GM12878 (cell line): ENCODE measurements around the gene RTN4RL1. TPM values are rescaled to one million over a fixed set of nuclear protein-coding genes. Genes with fewer than 3 reads are reported as not detected.
A peak's percentile ranks its signal among the peaks of the same experiment; 100 is the strongest.

Experiments
- ATAC-seq: fragments of 200-7000 bp; cut with Tn5 transposase; 3 replicates; pipeline ENCODE4 v1.9.1; 2020; ENCODE audit warnings: mild to moderate bottlenecking, moderate library complexity
- BruUV-seq: library from RNA; stranded (reverse); fragments of 400-500 nt; replicated peaks from 2 replicates; lab custom pipeline; 2021; lab: Mats Ljungman, UMichigan
- CTCF ChIA-PET: fragments of 300-600 bp; sonication (Branson Sonifier 250); formaldehyde crosslinking; extraction: SDS; loops from one replicate; lab custom pipeline; 2021; ENCODE audit warnings: inconsistent platforms; lab: Yijun Ruan, JAX
- POLR2A ChIA-PET: fragments of 350-600 bp; formaldehyde crosslinking; extraction: SDS; loops from one replicate; lab custom pipeline; 2021; ENCODE audit warnings: inconsistent platforms; lab: Charles Lee
- RAD21 ChIA-PET: fragments of 300-600 bp; sonication (Branson Sonifier 250); formaldehyde crosslinking; loops from one replicate; lab custom pipeline; 2023; ENCODE audit warnings: antibody characterized with exemption; ENCODE audit not compliant: unreplicated experiment; lab: Charles Lee
- SMC1A ChIA-PET: fragments of 300-600 bp; sonication (Branson Sonifier 250); formaldehyde crosslinking; loops from one replicate; lab custom pipeline; 2023; ENCODE audit not compliant: unreplicated experiment, uncharacterized antibody; lab: Charles Lee
- DNase-seq: peaks from one replicate; pipeline ENCODE4 v3.0.0-alpha.2; 2011; ENCODE audit warnings: low read depth, low spot score
- FAIRE-seq: peaks from 3 replicates; lab custom pipeline; 2011; peaks lifted over from hg19 to GRCh38; lab: Jason Lieb, UNC
- H2AFZ ChIP-seq: 2 replicates; pipeline ENCODE4 v1.6.0; 2011; ENCODE audit warnings: low read depth, low read length, control low read depth; ENCODE audit not compliant: control insufficient read depth
- H3K27ac ChIP-seq: 2 replicates; pipeline ENCODE4 v1.5.1; 2011; ENCODE audit warnings: control low read depth; ENCODE audit not compliant: control insufficient read depth, insufficient read depth
- H3K27me3 ChIP-seq, 2 experiments: replicated peaks in 1 of 2; 2 replicates each; pipeline versions ENCODE4 v1.6.0 to v1.6.1; 2011; ENCODE audit warnings: low read length in 1 of 2; ENCODE audit not compliant: control insufficient read depth in 2 of 2, insufficient read depth in 2 of 2
- H3K36me3 ChIP-seq, 2 experiments: 2 replicates each; pipeline ENCODE4 v1.5.1; 2011; ENCODE audit warnings: low read length in 1 of 2; ENCODE audit not compliant: control insufficient read depth in 2 of 2, insufficient read depth in 2 of 2
- H3K4me1 ChIP-seq: 2 replicates; pipeline ENCODE4 v1.6.1; 2011; ENCODE audit warnings: mild to moderate bottlenecking, low read length, moderate library complexity, mixed read lengths; ENCODE audit not compliant: control insufficient read depth, insufficient read depth
- H3K4me2 ChIP-seq: 2 replicates; pipeline ENCODE4 v1.6.0; 2011; ENCODE audit warnings: control low read depth; ENCODE audit not compliant: control insufficient read depth, insufficient read depth
- H3K4me3 ChIP-seq: fragments of 200-600 bp; sonication (generic); 2 replicates; pipeline ENCODE4 v1.5.1; 2016
- H3K79me2 ChIP-seq: 2 replicates; pipeline ENCODE4 v1.6.0; 2011; ENCODE audit warnings: low read length; ENCODE audit not compliant: control insufficient read depth, insufficient read depth
- H3K9ac ChIP-seq: 2 replicates; pipeline ENCODE4 v1.8.0; 2011; ENCODE audit warnings: low read length, control low read depth, mixed read lengths; ENCODE audit not compliant: control insufficient read depth, insufficient read depth
- H3K9me3 ChIP-seq: replicated peaks from 3 replicates; pipeline ENCODE4 v1.5.1; 2011; ENCODE audit warnings: mild to moderate bottlenecking, low read length; ENCODE audit not compliant: control insufficient read depth, insufficient read depth
- H4K20me1 ChIP-seq: 2 replicates; pipeline ENCODE4 v1.6.0; 2011; ENCODE audit not compliant: control insufficient read depth, insufficient read depth
- BRCA1 ChIP-seq: IDR thresholded peaks from 2 replicates; pipeline ENCODE4 v1.6.1; 2011; ENCODE audit warnings: low read depth, low read length, improper control_type of control experiment
- CHD2 ChIP-seq: IDR thresholded peaks from 2 replicates; pipeline ENCODE4 v1.6.1; 2011; ENCODE audit warnings: low read depth, low read length, improper control_type of control experiment, borderline replicate concordance
- HDGF ChIP-seq: fragments of 450-650 bp; IDR thresholded peaks from 2 replicates; pipeline ENCODE4 v1.6.1; 2016; ENCODE audit warnings: antibody characterized with exemption
- JUNB ChIP-seq: IDR thresholded peaks from 2 replicates; pipeline ENCODE4 v1.6.1; 2016; ENCODE audit warnings: antibody characterized with exemption, mild to moderate bottlenecking
- KLF5 ChIP-seq: fragments of 450-650 bp; IDR thresholded peaks from 2 replicates; pipeline ENCODE4 v1.6.1; 2014; ENCODE audit warnings: mild to moderate bottlenecking; ENCODE audit not compliant: partially characterized antibody
- NFYB ChIP-seq: IDR thresholded peaks from 2 replicates; pipeline ENCODE4 v1.6.1; 2011; ENCODE audit warnings: low read depth, mild to moderate bottlenecking, low read length, improper control_type of control experiment, moderate library complexity; ENCODE audit not compliant: insufficient read depth
- NR2C2 ChIP-seq: IDR thresholded peaks from 2 replicates; pipeline ENCODE4 v1.6.1; 2011; ENCODE audit warnings: borderline replicate concordance, low read depth; ENCODE audit not compliant: control insufficient read depth, insufficient read length
- NR2F1 ChIP-seq: fragments of 450-650 bp; conservative IDR thresholded peaks from 2 replicates; pipeline ENCODE4 v1.6.1; 2017; ENCODE audit warnings: mild to moderate bottlenecking
- POLR2AphosphoS5 ChIP-seq: IDR thresholded peaks from 2 replicates; pipeline ENCODE4 v1.6.1; 2011; ENCODE audit warnings: mild to moderate bottlenecking, low read length, inconsistent platforms
- RAD21 ChIP-seq: IDR thresholded peaks from 2 replicates; pipeline ENCODE4 v1.6.1; 2011; ENCODE audit warnings: mild to moderate bottlenecking, low read depth, low read length, moderate library complexity; ENCODE audit not compliant: insufficient read depth
- SP1 ChIP-seq: IDR thresholded peaks from one replicate; pipeline ENCODE4 v1.6.1; 2011; ENCODE audit warnings: low read depth, low read length
- SUPT20H ChIP-seq: IDR thresholded peaks from 2 replicates; pipeline ENCODE4 v1.6.1; 2011; ENCODE audit warnings: low read depth, mild to moderate bottlenecking, low read length, moderate library complexity, borderline replicate concordance; ENCODE audit not compliant: control insufficient read depth
- WGBS: methylation state at CpG from one replicate; pipeline ENCODE4 v1.1.6; 2016; ENCODE audit warnings: low lambda C conversion rate; ENCODE audit not compliant: insufficient replicate concordance, insufficient coverage; ENCODE audit errors: missing lambda C conversion rate; 5-methylcytosine and 5-hydroxymethylcytosine counted together
- in situ Hi-C: fragments of 300-500 bp; cut with MboI; formaldehyde crosslinking; loops from 9 replicates; pipeline ENCODE4 v1.14.3; 2018; ENCODE audit warnings: mixed read lengths
- intact Hi-C: fragments of 100-400 bp; cut with micrococcal nuclease; formaldehyde crosslinking; loops from one replicate; pipeline ENCODE4 v1.14.2; 2022; ENCODE audit not compliant: unreplicated experiment
- polyA plus RNA-seq, 11 experiments: library from polyadenylated mRNA; depleted of rRNA in 4 of 11; unstranded in 6 of 11; stranded (reverse) in 5 of 11; fragments of >200 nt; fragmentation: Nextera tagmentation in 4 of 11; fragmentation: Illumina TruSeq in 1 of 11; extraction: Ambion mirVana in 4 of 11; extraction: Trizol in 1 of 11; gene quantifications; 1 replicate in 1 of 11; 2 replicates in 10 of 11; pipeline versions ENCODE4 v1.2.1 to v1.2.3, GENCODE V29; 2011 to 2016; ENCODE audit warnings: inconsistent platforms in 2 of 11, missing spikeins in 2 of 11, low read depth in 1 of 11
- total RNA-seq, 4 experiments: library from RNA; depleted of rRNA in 3 of 4; stranded (reverse); fragments of >200 nt in 3 of 4; fragmentation: Illumina TruSeq in 1 of 4; extraction: Trizol in 1 of 4; gene quantifications; 2 replicates each; pipeline versions ENCODE4 v1.2.1 to v1.2.3, GENCODE V29; 2013 to 2021
- TF ChIP-seq, protein P1 (sequence below): fragments of 150-350 bp; IDR thresholded peaks from 2 replicates; pipeline ENCODE4 v1.6.1; 2014; ENCODE audit warnings: mild to moderate bottlenecking, low read depth, low read length
- TF ChIP-seq, protein P2 (sequence below): IDR thresholded peaks from 2 replicates; pipeline ENCODE4 v1.6.1; 2012; ENCODE audit warnings: mild to moderate bottlenecking, low read depth, low read length
- TF ChIP-seq, protein P3 (sequence below): IDR thresholded peaks from 2 replicates; pipeline ENCODE4 v1.6.1; 2011; ENCODE audit warnings: borderline replicate concordance, low read depth, mild to moderate bottlenecking, moderate library complexity, mixed read lengths, low read length; ENCODE audit not compliant: insufficient read depth; ENCODE audit errors: extremely low read length
- TF ChIP-seq, protein P4 (sequence below): fragments of 450-650 bp; IDR thresholded peaks from 2 replicates; pipeline ENCODE4 v1.6.1; 2018; ENCODE audit warnings: mild to moderate bottlenecking, low read depth, moderate library complexity; ENCODE audit not compliant: partially characterized antibody

Gene RTN4RL1
- total and polyA plus RNA-seq, 10 of the 15 experiments (the other 5 are each of a cell fraction or from before 2014, with no cell fraction given) = 0.08 to 0.11 (median 0.10) TPM; not detected in 7

DNA sequence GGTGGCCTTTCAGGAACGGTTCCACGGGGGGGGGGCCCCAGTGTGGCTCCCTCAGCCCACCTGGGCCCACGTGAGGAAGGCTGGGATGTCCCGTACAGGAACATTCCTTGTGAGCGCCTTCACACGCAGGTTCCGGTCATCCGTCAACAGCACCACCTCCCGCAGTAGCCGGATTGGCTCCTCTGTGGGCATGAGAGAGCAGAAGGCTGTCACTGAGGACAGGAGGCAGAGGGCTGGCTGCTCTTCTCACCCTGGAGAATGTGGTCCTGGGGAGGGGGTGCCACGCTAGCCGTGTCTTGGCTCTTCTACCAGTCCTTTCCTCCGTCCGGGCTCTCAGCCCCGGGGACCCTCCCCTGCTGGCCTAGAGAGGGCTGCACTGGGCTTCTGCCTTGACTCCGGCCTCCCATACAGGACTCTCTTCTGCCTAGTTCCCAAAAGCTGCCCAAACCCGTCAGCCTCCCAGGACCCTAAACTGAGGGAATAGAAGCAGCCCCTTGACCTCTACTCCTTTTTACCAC is 36.4 kb upstream of the RTN4RL1 start:
- no peak for ATAC-seq
- POLR2A ChIA-PET = no interaction called here
- no peaks in the 10 kb centered on the region; the same call in 2 of the 3 replicates for H3K9me3 ChIP-seq
- no peak for DNase-seq
- H3K79me2 ChIP-seq = peaks cover 38% of the 10 kb centered on the region
- FAIRE-seq = no peak
- 94% methylated on average over 16 of the region's 17 CpGs for WGBS
- H3K4me2 ChIP-seq = no peak overlapping the region
- in situ Hi-C loops (loop anchor here (10.0 kb wide), 1 partner anchor 183 kb away; no protein-coding TSS in a partner anchor), intact Hi-C loops (no loop called here)
- H4K20me1 ChIP-seq = no peaks in the 10 kb centered on the region
- no peak overlapping the region for H2AFZ ChIP-seq
- H3K4me3 ChIP-seq = no peak overlapping the region
- no peaks in the 10 kb centered on the region for H3K27me3 ChIP-seq
- H3K9ac ChIP-seq = no peak overlapping the region
- H3K36me3 ChIP-seq = peaks cover 24 to 29% of the 10 kb centered on the region in 2 experiments
- RAD21 ChIA-PET = no interaction called here
- peaks cover 45% of the 10 kb centered on the region for H3K4me1 ChIP-seq
- CTCF ChIA-PET = no interaction called here
- no peak overlapping the region; the same call in 1 of the 2 replicates for H3K27ac ChIP-seq
- BruUV-seq = no TSS peak
- SMC1A ChIA-PET = no interaction called here
- TF ChIP-seq KLF5 (no peak), NR2C2 (no peak), SP1 (no peak), POLR2AphosphoS5 (peak; percentile 2; the same call in 1 of the 2 replicates), CHD2 (no peak), JUNB (no peak), RAD21 (no peak), NFYB (no peak), BRCA1 (no peak), SUPT20H (no peak), HDGF (no peak), NR2F1 (no peak)
- TF ChIP-seq, protein P1, sequence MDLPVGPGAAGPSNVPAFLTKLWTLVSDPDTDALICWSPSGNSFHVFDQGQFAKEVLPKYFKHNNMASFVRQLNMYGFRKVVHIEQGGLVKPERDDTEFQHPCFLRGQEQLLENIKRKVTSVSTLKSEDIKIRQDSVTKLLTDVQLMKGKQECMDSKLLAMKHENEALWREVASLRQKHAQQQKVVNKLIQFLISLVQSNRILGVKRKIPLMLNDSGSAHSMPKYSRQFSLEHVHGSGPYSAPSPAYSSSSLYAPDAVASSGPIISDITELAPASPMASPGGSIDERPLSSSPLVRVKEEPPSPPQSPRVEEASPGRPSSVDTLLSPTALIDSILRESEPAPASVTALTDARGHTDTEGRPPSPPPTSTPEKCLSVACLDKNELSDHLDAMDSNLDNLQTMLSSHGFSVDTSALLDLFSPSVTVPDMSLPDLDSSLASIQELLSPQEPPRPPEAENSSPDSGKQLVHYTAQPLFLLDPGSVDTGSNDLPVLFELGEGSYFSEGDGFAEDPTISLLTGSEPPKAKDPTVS = no peak
- TF ChIP-seq, protein P2, sequence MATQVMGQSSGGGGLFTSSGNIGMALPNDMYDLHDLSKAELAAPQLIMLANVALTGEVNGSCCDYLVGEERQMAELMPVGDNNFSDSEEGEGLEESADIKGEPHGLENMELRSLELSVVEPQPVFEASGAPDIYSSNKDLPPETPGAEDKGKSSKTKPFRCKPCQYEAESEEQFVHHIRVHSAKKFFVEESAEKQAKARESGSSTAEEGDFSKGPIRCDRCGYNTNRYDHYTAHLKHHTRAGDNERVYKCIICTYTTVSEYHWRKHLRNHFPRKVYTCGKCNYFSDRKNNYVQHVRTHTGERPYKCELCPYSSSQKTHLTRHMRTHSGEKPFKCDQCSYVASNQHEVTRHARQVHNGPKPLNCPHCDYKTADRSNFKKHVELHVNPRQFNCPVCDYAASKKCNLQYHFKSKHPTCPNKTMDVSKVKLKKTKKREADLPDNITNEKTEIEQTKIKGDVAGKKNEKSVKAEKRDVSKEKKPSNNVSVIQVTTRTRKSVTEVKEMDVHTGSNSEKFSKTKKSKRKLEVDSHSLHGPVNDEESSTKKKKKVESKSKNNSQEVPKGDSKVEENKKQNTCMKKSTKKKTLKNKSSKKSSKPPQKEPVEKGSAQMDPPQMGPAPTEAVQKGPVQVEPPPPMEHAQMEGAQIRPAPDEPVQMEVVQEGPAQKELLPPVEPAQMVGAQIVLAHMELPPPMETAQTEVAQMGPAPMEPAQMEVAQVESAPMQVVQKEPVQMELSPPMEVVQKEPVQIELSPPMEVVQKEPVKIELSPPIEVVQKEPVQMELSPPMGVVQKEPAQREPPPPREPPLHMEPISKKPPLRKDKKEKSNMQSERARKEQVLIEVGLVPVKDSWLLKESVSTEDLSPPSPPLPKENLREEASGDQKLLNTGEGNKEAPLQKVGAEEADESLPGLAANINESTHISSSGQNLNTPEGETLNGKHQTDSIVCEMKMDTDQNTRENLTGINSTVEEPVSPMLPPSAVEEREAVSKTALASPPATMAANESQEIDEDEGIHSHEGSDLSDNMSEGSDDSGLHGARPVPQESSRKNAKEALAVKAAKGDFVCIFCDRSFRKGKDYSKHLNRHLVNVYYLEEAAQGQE = no peak
- TF ChIP-seq, protein P3, sequence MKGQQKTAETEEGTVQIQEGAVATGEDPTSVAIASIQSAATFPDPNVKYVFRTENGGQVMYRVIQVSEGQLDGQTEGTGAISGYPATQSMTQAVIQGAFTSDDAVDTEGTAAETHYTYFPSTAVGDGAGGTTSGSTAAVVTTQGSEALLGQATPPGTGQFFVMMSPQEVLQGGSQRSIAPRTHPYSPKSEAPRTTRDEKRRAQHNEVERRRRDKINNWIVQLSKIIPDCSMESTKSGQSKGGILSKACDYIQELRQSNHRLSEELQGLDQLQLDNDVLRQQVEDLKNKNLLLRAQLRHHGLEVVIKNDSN = no peak
- TF ChIP-seq, protein P4, sequence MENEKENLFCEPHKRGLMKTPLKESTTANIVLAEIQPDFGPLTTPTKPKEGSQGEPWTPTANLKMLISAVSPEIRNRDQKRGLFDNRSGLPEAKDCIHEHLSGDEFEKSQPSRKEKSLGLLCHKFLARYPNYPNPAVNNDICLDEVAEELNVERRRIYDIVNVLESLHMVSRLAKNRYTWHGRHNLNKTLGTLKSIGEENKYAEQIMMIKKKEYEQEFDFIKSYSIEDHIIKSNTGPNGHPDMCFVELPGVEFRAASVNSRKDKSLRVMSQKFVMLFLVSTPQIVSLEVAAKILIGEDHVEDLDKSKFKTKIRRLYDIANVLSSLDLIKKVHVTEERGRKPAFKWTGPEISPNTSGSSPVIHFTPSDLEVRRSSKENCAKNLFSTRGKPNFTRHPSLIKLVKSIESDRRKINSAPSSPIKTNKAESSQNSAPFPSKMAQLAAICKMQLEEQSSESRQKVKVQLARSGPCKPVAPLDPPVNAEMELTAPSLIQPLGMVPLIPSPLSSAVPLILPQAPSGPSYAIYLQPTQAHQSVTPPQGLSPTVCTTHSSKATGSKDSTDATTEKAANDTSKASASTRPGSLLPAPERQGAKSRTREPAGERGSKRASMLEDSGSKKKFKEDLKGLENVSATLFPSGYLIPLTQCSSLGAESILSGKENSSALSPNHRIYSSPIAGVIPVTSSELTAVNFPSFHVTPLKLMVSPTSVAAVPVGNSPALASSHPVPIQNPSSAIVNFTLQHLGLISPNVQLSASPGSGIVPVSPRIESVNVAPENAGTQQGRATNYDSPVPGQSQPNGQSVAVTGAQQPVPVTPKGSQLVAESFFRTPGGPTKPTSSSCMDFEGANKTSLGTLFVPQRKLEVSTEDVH = no peak
